DND-41 (cell line): Measurements from ENCODE around the gene ICA1L.

Experiments
- ATAC-seq: fragments of 200-7000 bp; cut with Tn5 transposase; 3 replicates; pipeline ENCODE4 v1.9.1; 2021; ENCODE audit warnings: low read depth; ENCODE audit not compliant: insufficient read depth
- DNase-seq: peaks from one replicate; pipeline ENCODE4 v3.0.0-alpha.2; 2020
- H2AFZ ChIP-seq: 2 replicates; pipeline ENCODE4 v1.6.0; 2012; ENCODE audit warnings: low read depth, low read length
- H3K27ac ChIP-seq: 2 replicates; pipeline ENCODE4 v1.5.1; 2012; ENCODE audit warnings: low read length, inconsistent platforms
- H3K27me3 ChIP-seq: fragments of 200-600 bp; sonication (generic); 2 replicates; pipeline ENCODE4 v1.6.0; 2012; ENCODE audit warnings: low read length, mild to moderate bottlenecking, inconsistent platforms; ENCODE audit not compliant: insufficient read depth, poor library complexity
- H3K36me3 ChIP-seq: 2 replicates; pipeline ENCODE4 v1.5.1; 2012; ENCODE audit warnings: low read length, inconsistent platforms; ENCODE audit not compliant: insufficient read depth
- H3K4me1 ChIP-seq: 2 replicates; pipeline ENCODE4 v1.5.1; 2012; ENCODE audit warnings: mild to moderate bottlenecking, low read length; ENCODE audit not compliant: insufficient read depth
- H3K4me2 ChIP-seq: 2 replicates; pipeline ENCODE4 v1.6.0; 2012; ENCODE audit warnings: mild to moderate bottlenecking, moderate library complexity, low read length, inconsistent platforms; ENCODE audit not compliant: insufficient read depth
- H3K4me3 ChIP-seq, 2 experiments: fragments of 200-600 bp in 1 of 2; shearing (Covaris generic) in 1 of 2; 2 replicates each; pipeline ENCODE4 v1.5.1; 2012 to 2016; ENCODE audit warnings: inconsistent platforms in 2 of 2, low read length in 2 of 2, mild to moderate bottlenecking in 2 of 2, low read depth in 1 of 2, moderate library complexity in 1 of 2
- H3K79me2 ChIP-seq: 2 replicates; pipeline ENCODE4 v1.6.0; 2012; ENCODE audit warnings: low read length, inconsistent platforms; ENCODE audit not compliant: insufficient read depth
- H3K9ac ChIP-seq: 2 replicates; pipeline ENCODE4 v1.6.0; 2012; ENCODE audit warnings: low read depth, mild to moderate bottlenecking, inconsistent platforms, low read length, moderate library complexity
- H3K9me3 ChIP-seq: 2 replicates; pipeline ENCODE4 v1.5.1; 2012; ENCODE audit warnings: low read length, moderate library complexity, mild to moderate bottlenecking, inconsistent platforms; ENCODE audit not compliant: insufficient read depth, severe bottlenecking
- H4K20me1 ChIP-seq: 2 replicates; pipeline ENCODE4 v1.6.0; 2012; ENCODE audit warnings: low read length; ENCODE audit not compliant: insufficient read depth
- CTCF ChIP-seq: IDR thresholded peaks from 2 replicates; pipeline ENCODE4 v1.5.1; 2012; ENCODE audit warnings: borderline replicate concordance, low read length, moderate library complexity, mild to moderate bottlenecking; ENCODE audit not compliant: poor library complexity, severe bottlenecking; ENCODE audit errors: extremely low read depth
- EZH2 ChIP-seq: IDR thresholded peaks from 3 replicates; pipeline ENCODE4 v1.6.1; 2012; ENCODE audit warnings: borderline replicate concordance, low read depth, mild to moderate bottlenecking, moderate library complexity, low read length, inconsistent platforms; ENCODE audit not compliant: severe bottlenecking

The ICA1L gene

GRCh38 chr2:202780514-202781021, 91.0 kb downstream of the ICA1L start:
- Histone ChIP-seq H3K36me3 (peaks cover 26% of the 10 kb centered on the region), H3K4me3 (no peak overlapping the region), H3K79me2 (no peaks in the 10 kb centered on the region), H3K4me1 (no peaks in the 10 kb centered on the region), H3K9ac (no peak overlapping the region), H3K27ac (no peak overlapping the region), H4K20me1 (no peaks in the 10 kb centered on the region), H2AFZ (no peak overlapping the region), H3K27me3 (no peaks in the 10 kb centered on the region), H3K9me3 (no peaks in the 10 kb centered on the region), H3K4me2 (no peak overlapping the region)
- no peak for DNase-seq
- TF ChIP-seq CTCF = no peak
- TF ChIP-seq EZH2 = no peak
- ATAC-seq = no peak

GRCh38 chr2:202778217-202778616, 93.3 kb downstream of the ICA1L start:
- TF ChIP-seq EZH2 (no peak), CTCF (no peak)
- no peaks in the 10 kb centered on the region for H3K9me3 ChIP-seq
- H3K27me3 ChIP-seq = no peaks in the 10 kb centered on the region
- H4K20me1 ChIP-seq = no peaks in the 10 kb centered on the region
- H2AFZ ChIP-seq = no peak overlapping the region
- no peak overlapping the region for H3K9ac ChIP-seq
- no peak overlapping the region for H3K4me3 ChIP-seq
- peaks cover 32% of the 10 kb centered on the region for H3K36me3 ChIP-seq
- DNase-seq (no peak), ATAC-seq (no peak)
- H3K4me1 ChIP-seq = no peaks in the 10 kb centered on the region
- no peaks in the 10 kb centered on the region for H3K79me2 ChIP-seq
- H3K4me2 ChIP-seq = no peak overlapping the region
- H3K27ac ChIP-seq = no peak overlapping the region

GRCh38 chr2:202774104-202774503, 97.5 kb downstream of the ICA1L start:
- no peak overlapping the region for H2AFZ ChIP-seq
- H3K9me3 ChIP-seq = no peaks in the 10 kb centered on the region
- no peaks in the 10 kb centered on the region for H3K27me3 ChIP-seq
- H3K4me3 ChIP-seq = no peak overlapping the region
- H3K4me1 ChIP-seq = no peaks in the 10 kb centered on the region
- H3K36me3 ChIP-seq = peaks cover 20% of the 10 kb centered on the region
- H3K4me2 ChIP-seq = no peak overlapping the region
- ATAC-seq = no peak
- TF ChIP-seq CTCF (no peak), EZH2 (no peak)
- H4K20me1 ChIP-seq = no peaks in the 10 kb centered on the region
- H3K27ac ChIP-seq = no peak overlapping the region
- H3K9ac ChIP-seq = no peak overlapping the region
- no peaks in the 10 kb centered on the region for H3K79me2 ChIP-seq
- no peak for DNase-seq
